Activated CD8-positive, alpha-beta memory T cell treated with anti-CD3 and anti-CD28 coated beads, Interleukin-2, amount 50 U/mL, for 1 hour (primary cell): ENCODE results near the gene BOD1L1.

ENCODE experiments used
- DNase-seq: peaks from one replicate; pipeline ENCODE4 v3.0.0-alpha.2; 2020; ENCODE audit errors: extremely low read depth

The BOD1L1 gene

DNA sequence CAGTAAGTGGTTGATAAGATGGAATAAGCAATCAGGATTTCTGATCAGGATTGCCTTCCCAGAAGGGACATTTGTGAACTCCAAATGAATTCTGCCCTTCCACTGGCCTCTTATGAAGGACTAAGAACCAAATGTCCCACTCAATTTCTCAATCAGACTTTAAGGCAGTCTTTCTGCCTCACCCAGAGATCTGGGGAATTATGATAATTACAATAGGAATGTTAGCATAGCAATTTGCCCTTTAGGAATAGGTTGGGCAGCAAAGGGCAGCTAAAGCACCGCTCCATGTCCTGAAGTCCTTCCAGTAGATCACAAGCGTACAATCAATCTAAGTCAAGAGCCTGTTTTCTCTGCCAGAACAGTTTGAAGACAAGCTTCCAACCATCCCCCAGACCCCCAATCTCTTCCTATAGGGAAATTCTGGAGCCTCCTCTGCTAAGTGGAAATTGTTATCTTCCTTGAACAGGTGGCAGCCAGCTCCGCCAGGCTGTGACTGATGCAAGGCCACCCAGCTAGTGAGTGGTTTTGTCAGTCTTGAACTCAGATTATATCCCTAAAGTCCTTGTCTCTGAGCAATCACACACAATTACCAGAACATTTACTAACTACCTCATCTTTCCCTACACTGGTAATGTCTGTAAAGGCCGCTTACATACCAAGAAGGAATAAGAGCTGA, 101.8 kb downstream of the BOD1L1 start:
- no peak for DNase-seq

DNA sequence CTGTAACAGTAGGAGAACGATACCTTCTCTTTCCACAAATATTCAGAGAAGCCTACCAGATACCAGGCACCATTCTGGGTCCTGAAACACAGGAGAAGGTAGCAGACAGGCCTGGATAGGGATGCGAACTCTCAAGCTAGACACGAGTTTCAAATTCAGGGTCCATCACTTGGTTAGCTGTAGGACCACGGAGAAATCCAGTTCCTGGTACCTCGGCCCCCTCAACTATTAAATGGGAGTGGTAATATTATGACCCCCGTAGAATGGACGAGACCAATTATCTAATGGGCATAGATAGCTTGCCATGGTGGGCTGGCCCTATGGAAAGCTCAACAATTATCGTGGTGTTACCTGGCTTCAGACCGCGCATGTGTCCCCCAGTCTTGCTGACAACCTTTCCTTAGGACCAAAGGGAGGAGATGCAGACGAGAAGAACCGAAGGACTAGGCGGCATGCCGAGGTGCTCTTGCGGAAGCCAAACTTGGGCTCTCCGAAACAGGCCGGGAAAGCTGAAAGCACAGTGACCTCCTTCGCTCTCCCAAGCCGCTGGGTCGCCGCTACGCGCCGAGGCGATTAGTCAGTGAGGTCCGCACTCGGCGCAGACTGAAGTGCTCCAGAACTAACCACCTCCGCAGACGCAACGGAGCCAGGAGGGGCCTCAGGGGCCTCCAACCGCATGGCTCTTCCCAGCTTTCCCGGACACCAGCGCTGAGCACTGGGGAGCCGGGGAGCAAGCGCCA, 102.9 kb downstream of the BOD1L1 start:
- DNase-seq: no peak

DNA sequence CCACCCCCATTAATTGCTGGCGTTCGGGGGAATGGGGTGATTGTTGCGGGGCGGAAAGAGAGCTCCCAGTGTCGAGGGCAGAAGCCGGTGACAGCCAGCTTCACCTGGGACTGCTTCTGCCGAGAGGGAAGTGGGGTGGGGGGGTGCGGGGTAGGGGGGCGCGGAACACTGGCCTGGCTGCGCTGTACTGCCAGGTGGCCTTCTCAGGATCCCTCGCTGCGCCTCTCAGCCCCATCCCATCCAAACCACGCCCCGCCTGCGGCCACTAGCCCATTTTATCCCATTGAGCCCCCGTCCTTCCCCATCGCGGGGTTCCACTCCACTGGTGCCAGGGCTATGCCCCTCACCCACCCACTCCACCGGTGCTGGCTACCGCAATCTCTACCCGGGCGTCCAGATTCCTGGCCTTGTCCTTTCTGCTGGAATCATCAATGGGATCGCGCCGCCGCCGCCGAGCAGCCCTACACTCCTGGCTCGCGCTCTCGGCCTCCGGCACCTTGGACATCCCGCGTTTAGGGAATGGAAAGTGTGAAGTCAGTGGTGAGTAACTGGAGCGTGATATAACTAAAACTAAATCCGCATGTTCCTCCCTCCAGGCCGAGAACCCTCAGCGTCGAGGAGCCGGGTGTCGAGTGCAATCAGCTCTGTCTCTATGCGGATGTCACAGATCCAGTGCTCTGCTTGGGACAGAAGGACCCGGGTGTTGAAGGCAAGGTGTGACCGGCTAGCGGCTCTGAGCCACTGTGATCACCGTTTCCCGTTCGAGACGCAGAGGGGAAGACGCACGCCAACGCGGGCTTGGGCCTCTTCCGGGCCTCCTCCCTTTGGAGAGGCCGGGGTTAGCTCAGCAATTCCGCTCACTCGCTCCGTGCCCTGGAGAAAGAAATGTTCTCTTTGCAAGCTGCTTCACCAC, 103.7 kb downstream of the BOD1L1 start:
- no peak for DNase-seq

DNA sequence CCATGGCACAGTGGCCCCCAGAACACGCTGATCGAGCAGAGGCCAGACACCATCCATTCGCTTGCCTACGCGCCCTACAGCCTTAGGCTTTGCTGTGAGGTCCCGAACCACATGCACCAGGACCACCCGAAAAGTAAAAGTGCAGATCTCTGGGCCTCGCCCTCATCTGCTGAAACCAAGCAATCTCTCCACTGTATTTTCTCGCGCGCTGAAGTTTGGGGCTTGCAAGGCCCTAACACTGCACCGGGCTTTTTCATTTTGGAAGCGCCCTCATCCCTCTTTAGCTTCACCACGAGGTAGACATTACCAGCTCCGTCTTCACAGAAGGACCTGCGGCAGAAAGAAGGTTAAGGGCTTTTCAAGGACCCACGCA, 104.4 kb downstream of the BOD1L1 start:
- no peak for DNase-seq

DNA sequence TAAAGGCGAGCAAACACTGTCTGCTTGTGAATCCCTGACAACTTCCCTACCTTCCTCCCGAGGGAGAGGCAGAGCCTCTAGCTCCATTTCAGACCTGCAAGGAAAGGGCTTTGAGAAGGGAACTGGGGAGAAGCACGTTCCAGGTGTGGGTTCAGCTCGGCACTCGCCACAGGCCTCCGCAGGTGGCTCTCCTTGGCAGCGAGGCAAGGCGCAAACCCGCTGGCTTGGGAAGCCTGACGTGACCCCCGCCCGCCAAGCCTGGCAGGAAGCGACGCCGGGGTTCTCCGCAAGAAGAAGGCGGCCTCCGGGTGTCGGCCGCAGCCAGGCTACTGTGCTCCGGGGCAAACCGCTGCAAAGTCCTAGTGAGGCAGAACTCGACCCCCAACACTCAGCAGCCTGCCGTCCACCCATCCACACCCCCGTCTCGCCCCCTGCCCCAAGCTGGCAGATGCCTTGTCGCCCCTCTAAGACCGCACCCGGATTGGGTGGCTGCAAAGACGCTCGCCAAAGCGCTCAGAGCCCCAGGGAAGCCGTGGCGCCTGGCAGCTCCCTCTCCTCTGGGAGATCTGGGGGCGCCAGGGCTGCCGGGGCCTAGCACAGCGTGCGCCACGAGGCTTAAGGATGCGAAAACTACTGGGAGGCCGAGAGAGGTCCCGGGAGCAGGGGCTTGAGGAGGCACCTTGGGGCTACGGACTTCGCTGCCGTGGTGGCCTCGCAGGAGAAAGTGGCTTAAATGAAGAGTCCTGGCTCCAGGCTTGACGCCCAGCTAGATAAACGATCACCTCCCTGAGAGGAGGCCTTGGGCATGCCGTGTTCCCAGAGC, 105.0 kb downstream of the BOD1L1 start:
- no peak for DNase-seq

DNA sequence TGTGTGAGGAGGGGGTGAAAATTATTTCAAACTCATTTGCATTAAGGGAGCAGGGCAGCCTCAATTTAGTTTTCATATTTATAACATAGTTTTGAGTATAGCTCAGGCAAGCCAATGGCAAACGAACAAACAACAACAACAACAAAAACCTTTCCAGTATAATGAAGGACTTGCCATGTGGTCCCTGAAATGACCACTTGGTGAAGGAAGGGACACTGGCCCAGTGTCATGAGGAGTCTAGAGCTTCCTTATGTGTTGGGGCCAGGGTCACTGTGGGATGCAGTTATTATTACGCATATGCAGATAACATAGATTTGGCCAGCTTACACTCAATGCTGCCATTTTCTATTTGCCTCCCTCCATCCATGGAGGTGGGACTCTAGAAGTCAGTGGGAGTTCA, 106.5 kb downstream of the BOD1L1 start:
- no peak for DNase-seq
